PC-9 (cell line): ENCODE measurements around the gene KRT36. TPM values are rescaled to one million over a fixed set of nuclear protein-coding genes. Genes with fewer than 3 reads are reported as not detected.

ENCODE experiments used
- BruUV-seq: library from RNA; stranded (reverse); fragments of 400-500 nt; replicated peaks from 2 replicates; lab custom pipeline; 2021; lab: Mats Ljungman, UMichigan
- CTCF ChIA-PET: fragments of 300-600 bp; sonication (Branson Sonifier 250); formaldehyde crosslinking; loops from one replicate; lab custom pipeline; 2022; ENCODE audit warnings: antibody characterized with exemption; lab: Charles Lee
- POLR2A ChIA-PET: fragments of 300-600 bp; sonication (Branson Sonifier 250); formaldehyde crosslinking; loops from one replicate; lab custom pipeline; 2022; ENCODE audit warnings: antibody characterized with exemption; ENCODE audit not compliant: unreplicated experiment; lab: Charles Lee
- DNase-seq, 2 experiments: peaks; one replicate each; pipeline versions ENCODE4 v3.0.0 to v3.0.0-alpha.2; 2015 to 2022; ENCODE audit warnings: mixed read lengths in 1 of 2
- H2AFZ ChIP-seq: fragments of 200-600 bp; sonication (generic); 2 replicates; pipeline ENCODE4 v1.8.1; 2017; ENCODE audit warnings: antibody characterized with exemption
- H3F3A ChIP-seq: fragments of 200-600 bp; sonication (generic); 2 replicates; pipeline ENCODE4 v1.8.1; 2017; ENCODE audit warnings: antibody characterized with exemption, mild to moderate bottlenecking, low read depth; ENCODE audit not compliant: insufficient read depth
- H3K27ac ChIP-seq: fragments of 200-600 bp; sonication (generic); 2 replicates; pipeline ENCODE4 v1.6.1; 2016; ENCODE audit warnings: mixed run types
- H3K27me3 ChIP-seq: fragments of 200-600 bp; sonication (generic); 2 replicates; pipeline ENCODE4 v1.6.1; 2016; ENCODE audit warnings: low read depth, mixed run types; ENCODE audit not compliant: insufficient read depth
- H3K36me3 ChIP-seq: fragments of 200-600 bp; sonication (generic); 2 replicates; pipeline ENCODE4 v1.6.1; 2016; ENCODE audit warnings: low read depth, mixed run types
- H3K4me1 ChIP-seq: fragments of 200-600 bp; sonication (generic); replicated peaks from 2 replicates; pipeline ENCODE4 v1.6.1; 2016; ENCODE audit warnings: mixed run types; ENCODE audit not compliant: insufficient read depth
- H3K4me2 ChIP-seq: fragments of 200-600 bp; sonication (generic); 2 replicates; pipeline ENCODE4 v1.6.1; 2017; ENCODE audit warnings: mixed run types
- H3K4me3 ChIP-seq: fragments of 200-600 bp; sonication (generic); 2 replicates; pipeline ENCODE4 v1.6.1; 2016; ENCODE audit warnings: mixed run types
- H3K79me2 ChIP-seq: fragments of 200-600 bp; sonication (generic); 2 replicates; pipeline ENCODE4 v1.6.1; 2017; ENCODE audit warnings: low read depth, mixed run types
- H3K9me2 ChIP-seq: fragments of 200-600 bp; sonication (generic); 2 replicates; pipeline ENCODE4 v1.8.1; 2017; ENCODE audit warnings: mild to moderate bottlenecking; ENCODE audit not compliant: insufficient read depth
- H3K9me3 ChIP-seq: fragments of 200-600 bp; sonication (generic); 2 replicates; pipeline ENCODE4 v1.8.1; 2016; ENCODE audit warnings: low read depth; ENCODE audit not compliant: insufficient read depth
- H4K20me1 ChIP-seq: fragments of 200-600 bp; sonication (generic); 2 replicates; pipeline ENCODE4 v1.8.1; 2017; ENCODE audit not compliant: insufficient read depth
- CTCF ChIP-seq: fragments of 200-600 bp; sonication (generic); conservative IDR thresholded peaks from 2 replicates; pipeline ENCODE4 v1.6.1; 2017; ENCODE audit warnings: mixed run types, antibody characterized with exemption, mild to moderate bottlenecking, moderate library complexity
- EZH2 ChIP-seq: fragments of 200-600 bp; sonication (generic); IDR thresholded peaks from 2 replicates; pipeline ENCODE4 v1.8.0; 2017; ENCODE audit warnings: antibody characterized with exemption, low read depth
- intact Hi-C: fragments of 100-400 bp; cut with micrococcal nuclease; formaldehyde crosslinking; loops from one replicate; pipeline ENCODE4 v1.10.0; 2022; ENCODE audit not compliant: unreplicated experiment
- total RNA-seq: library from RNA; stranded (reverse); gene quantifications from 2 replicates; pipeline ENCODE4 v1.2.3, GENCODE V29; 2021

Gene KRT36
- total RNA-seq, 1 experiment from 2014 or later: not detected

GRCh38 chr17:41516147-41516829 is 26.6 kb upstream of the KRT36 start:
- Histone ChIP-seq H3K79me2 (peaks cover 18% of the 10 kb centered on the region; the same call in 1 of the 2 replicates), H3F3A (peaks cover 49% of the 10 kb centered on the region), H4K20me1 (no peaks in the 10 kb centered on the region), H3K4me3 (no peak overlapping the region), H3K27ac (no peak overlapping the region), H3K36me3 (no peaks in the 10 kb centered on the region; the same call in 1 of the 2 replicates), H3K9me2 (no peaks in the 10 kb centered on the region), H3K9me3 (no peaks in the 10 kb centered on the region), H3K4me2 (peak overlapping the region; percentile 69), H3K27me3 (no peaks in the 10 kb centered on the region), H3K4me1 (peaks cover 50% of the 10 kb centered on the region), H2AFZ (no peak overlapping the region)
- TF ChIP-seq CTCF (no peak), EZH2 (no peak)
- intact Hi-C loops: no loop called here
- no peak for DNase-seq
- CTCF ChIA-PET: no interaction called here
- no TSS peak for BruUV-seq
- POLR2A ChIA-PET: interaction anchor here (0.5 to 0.7 kb wide), 2 partner anchors 9 to 738 kb away, joined by 4 to 10 read pairs; no protein-coding TSS in a partner anchor

- DNase-seq: no peak
- Histone ChIP-seq H3K4me1 (peaks cover 48% of the 10 kb centered on the region), H3K4me2 (no peak overlapping the region), H3K9me2 (no peaks in the 10 kb centered on the region), H3K9me3 (no peaks in the 10 kb centered on the region), H3K27me3 (no peaks in the 10 kb centered on the region), H3F3A (peaks cover 28% of the 10 kb centered on the region), H4K20me1 (no peaks in the 10 kb centered on the region), H3K79me2 (peaks cover 11% of the 10 kb centered on the region; the same call in 1 of the 2 replicates), H3K27ac (no peak overlapping the region), H3K4me3 (no peak overlapping the region), H3K36me3 (no peaks in the 10 kb centered on the region; the same call in 1 of the 2 replicates), H2AFZ (no peak overlapping the region)
- BruUV-seq: no TSS peak
- no peak for TF ChIP-seq EZH2
- no peak for TF ChIP-seq CTCF
- ChIA-PET POLR2A (no interaction called here), CTCF (no interaction called here)
- intact Hi-C loops: no loop called here
Measured at GRCh38 chr17:41513168-41513547, 23.4 kb upstream of the KRT36 start.

DNA sequence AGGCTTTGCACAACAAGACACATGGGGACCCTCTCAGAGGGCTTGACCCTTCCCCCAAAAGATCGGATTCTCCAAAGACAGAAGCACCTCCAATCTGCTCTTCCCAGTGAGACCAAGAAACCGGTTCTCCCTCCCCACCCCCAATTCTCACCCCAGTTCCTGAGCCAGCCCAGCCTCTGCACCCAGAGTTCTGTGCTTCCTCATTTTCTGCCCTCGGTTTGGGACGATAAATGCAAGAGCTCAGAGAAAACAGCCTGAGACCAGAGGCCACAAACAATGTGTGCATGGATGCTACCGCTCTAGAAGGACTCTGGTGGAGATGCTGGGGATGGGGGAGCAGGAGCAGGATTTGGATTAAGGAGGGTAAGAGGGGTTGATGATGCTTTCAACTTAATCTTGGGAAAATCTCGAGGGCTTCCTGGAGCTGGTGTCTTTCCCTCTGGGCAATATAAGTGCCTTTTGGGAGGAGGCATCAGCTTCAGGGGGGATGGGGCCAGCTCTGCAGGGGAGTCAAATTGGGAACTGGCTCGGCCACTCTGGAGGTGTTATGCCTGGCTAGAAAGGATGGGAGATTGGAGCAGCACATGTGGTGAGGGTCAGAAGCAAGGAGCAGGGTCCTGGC is 22.9 kb upstream of the KRT36 start:
- H4K20me1 ChIP-seq: no peaks in the 10 kb centered on the region
- BruUV-seq: no TSS peak

More for the DNA sequence above, 22.9 kb upstream of the KRT36 start:
- Histone ChIP-seq H3K27me3 (no peaks in the 10 kb centered on the region), H3K4me1 (peaks cover 48% of the 10 kb centered on the region), H3K9me3 (no peaks in the 10 kb centered on the region), H3F3A (peaks cover 32% of the 10 kb centered on the region), H2AFZ (no peak overlapping the region), H3K79me2 (peaks cover 6% of the 10 kb centered on the region; the same call in 1 of the 2 replicates), H3K4me2 (no peak overlapping the region), H3K9me2 (no peaks in the 10 kb centered on the region), H3K27ac (no peak overlapping the region), H3K36me3 (no peaks in the 10 kb centered on the region; the same call in 1 of the 2 replicates), H3K4me3 (no peak overlapping the region)
- POLR2A ChIA-PET: no interaction called here
- TF ChIP-seq CTCF: no peak
- no peak for TF ChIP-seq EZH2
- DNase-seq: no peak
- intact Hi-C loops: no loop called here
- CTCF ChIA-PET: no interaction called here
